Peyer's patch (tissue), 4 donors: ENCODE measurements around the gene TMBIM4.
"Not testable (repeated sequence)": the region's sequence is repeated elsewhere in the genome, so short reads cannot be mapped to it uniquely, and the experiment has no call there.

Experiments
- POLR2A ChIP-seq, 2 donors: fragments of 450-650 bp; IDR thresholded peaks; one replicate each; pipeline ENCODE4 v1.5.1; 2017; ENCODE audit warnings: antibody characterized with exemption in 2 of 2, mild to moderate bottlenecking in 2 of 2, moderate library complexity in 2 of 2
- TF ChIP-seq, protein P1 (sequence below), 6 experiments: fragments of 450-650 bp in 4 of 6; fragments of 200-600 bp in 2 of 6; sonication (generic) in 1 of 6; IDR thresholded peaks; one replicate each; pipeline ENCODE4 v1.5.1; 2017 to 2019; ENCODE audit warnings: antibody characterized with exemption in 6 of 6, mild to moderate bottlenecking in 3 of 6, moderate library complexity in 1 of 6

DNA sequence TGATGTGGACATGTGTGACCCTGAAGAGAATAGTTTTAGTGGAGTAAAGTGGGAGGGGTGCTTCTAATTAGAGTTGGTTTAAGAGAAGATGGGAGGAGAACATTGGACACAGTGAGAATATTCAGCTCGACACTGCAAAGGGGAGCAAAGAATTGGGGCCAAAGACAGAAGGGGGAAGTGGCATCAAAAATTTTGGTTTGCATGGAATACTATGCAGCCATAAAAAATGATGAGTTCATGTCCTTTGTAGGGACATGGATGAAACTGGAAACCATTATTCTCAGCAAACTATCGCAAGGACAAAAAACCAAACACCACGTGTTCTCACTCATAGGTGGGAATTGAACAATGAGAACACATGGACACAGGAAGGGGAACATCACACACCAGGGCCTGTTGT lies 15.0 kb upstream of the TMBIM4 start:
- TF ChIP-seq, protein P1, sequence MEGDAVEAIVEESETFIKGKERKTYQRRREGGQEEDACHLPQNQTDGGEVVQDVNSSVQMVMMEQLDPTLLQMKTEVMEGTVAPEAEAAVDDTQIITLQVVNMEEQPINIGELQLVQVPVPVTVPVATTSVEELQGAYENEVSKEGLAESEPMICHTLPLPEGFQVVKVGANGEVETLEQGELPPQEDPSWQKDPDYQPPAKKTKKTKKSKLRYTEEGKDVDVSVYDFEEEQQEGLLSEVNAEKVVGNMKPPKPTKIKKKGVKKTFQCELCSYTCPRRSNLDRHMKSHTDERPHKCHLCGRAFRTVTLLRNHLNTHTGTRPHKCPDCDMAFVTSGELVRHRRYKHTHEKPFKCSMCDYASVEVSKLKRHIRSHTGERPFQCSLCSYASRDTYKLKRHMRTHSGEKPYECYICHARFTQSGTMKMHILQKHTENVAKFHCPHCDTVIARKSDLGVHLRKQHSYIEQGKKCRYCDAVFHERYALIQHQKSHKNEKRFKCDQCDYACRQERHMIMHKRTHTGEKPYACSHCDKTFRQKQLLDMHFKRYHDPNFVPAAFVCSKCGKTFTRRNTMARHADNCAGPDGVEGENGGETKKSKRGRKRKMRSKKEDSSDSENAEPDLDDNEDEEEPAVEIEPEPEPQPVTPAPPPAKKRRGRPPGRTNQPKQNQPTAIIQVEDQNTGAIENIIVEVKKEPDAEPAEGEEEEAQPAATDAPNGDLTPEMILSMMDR (IDR thresholded peaks at IDR 0.05) = not testable (repeated sequence)
- TF ChIP-seq POLR2A (IDR thresholded peaks at IDR 0.05) = not testable (repeated sequence)
